PC-3 (cell line): ENCODE data around the gene DAB1.

Source experiments
- EZH2 ChIP-seq: fragments of 300-600 bp; sonication (generic); IDR thresholded peaks from one replicate; pipeline ENCODE4 v1.6.1; 2017; ENCODE audit warnings: antibody characterized with exemption, mild to moderate bottlenecking, low read length; ENCODE audit not compliant: unreplicated experiment
- EZH2phosphoT487 ChIP-seq: fragments of 300-600 bp; sonication (generic); IDR thresholded peaks from 2 replicates; pipeline ENCODE4 v1.6.1; 2018; ENCODE audit warnings: mild to moderate bottlenecking, antibody characterized with exemption, low read length, borderline replicate concordance
- TF ChIP-seq, protein P1 (sequence below): fragments of 300-600 bp; sonication (generic); conservative IDR thresholded peaks from 2 replicates; pipeline ENCODE4 v1.5.1; 2017; ENCODE audit warnings: antibody characterized with exemption, low read depth, mild to moderate bottlenecking, low read length

DNA sequence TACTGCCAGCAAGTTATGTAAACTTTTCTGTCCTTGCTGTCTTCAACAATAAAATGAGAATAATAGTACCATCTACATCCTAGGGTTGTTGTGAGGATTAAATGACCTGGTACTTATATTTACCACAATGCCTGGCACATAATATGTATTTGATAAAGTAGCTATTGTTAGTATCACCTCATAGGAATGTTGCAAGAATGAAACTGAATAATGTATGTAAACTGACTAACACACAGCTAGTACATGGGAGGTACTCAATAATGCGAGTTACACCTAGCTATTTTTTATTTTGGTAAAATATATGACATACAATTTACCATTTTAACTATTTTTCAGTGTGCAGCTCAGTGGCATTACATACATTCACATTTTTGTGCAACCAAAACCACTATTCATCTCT is 289.1 kb downstream of the DAB1 start:
- TF ChIP-seq EZH2phosphoT487: no peak
- TF ChIP-seq, protein P1, sequence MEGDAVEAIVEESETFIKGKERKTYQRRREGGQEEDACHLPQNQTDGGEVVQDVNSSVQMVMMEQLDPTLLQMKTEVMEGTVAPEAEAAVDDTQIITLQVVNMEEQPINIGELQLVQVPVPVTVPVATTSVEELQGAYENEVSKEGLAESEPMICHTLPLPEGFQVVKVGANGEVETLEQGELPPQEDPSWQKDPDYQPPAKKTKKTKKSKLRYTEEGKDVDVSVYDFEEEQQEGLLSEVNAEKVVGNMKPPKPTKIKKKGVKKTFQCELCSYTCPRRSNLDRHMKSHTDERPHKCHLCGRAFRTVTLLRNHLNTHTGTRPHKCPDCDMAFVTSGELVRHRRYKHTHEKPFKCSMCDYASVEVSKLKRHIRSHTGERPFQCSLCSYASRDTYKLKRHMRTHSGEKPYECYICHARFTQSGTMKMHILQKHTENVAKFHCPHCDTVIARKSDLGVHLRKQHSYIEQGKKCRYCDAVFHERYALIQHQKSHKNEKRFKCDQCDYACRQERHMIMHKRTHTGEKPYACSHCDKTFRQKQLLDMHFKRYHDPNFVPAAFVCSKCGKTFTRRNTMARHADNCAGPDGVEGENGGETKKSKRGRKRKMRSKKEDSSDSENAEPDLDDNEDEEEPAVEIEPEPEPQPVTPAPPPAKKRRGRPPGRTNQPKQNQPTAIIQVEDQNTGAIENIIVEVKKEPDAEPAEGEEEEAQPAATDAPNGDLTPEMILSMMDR: no peak
- TF ChIP-seq EZH2: no peak
